GM23248 (cell line): Measurements from ENCODE around the gene TNS3.

Experiments
- EZH2 ChIP-seq: fragments of 200-600 bp; sonication (generic); IDR thresholded peaks from 2 replicates; pipeline ENCODE4 v1.6.1; 2018; ENCODE audit warnings: antibody characterized with exemption, mild to moderate bottlenecking; ENCODE audit not compliant: insufficient read depth, poor library complexity, severe bottlenecking
- EZH2phosphoT487 ChIP-seq: fragments of 200-600 bp; sonication (generic); IDR thresholded peaks from 2 replicates; pipeline ENCODE4 v1.6.1; 2018; ENCODE audit warnings: antibody characterized with exemption, moderate library complexity, mild to moderate bottlenecking, low read depth; ENCODE audit not compliant: insufficient read depth

- TF ChIP-seq EZH2 (no peak), EZH2phosphoT487 (no peak)
Measured at GRCh38 chr7:47570649-47571050, 11.3 kb downstream of the TNS3 start.
